ENCODE data around the gene HES7. TPM values are rescaled to one million over a fixed set of nuclear protein-coding genes. Genes with fewer than 3 reads are reported as not detected.

Gene HES7
- total and polyA plus RNA-seq, 9 of the 15 experiments (the other 6 are each of a cell fraction or from before 2014, with no cell fraction given) = 0.03 to 1.7 (median 0.14) TPM; not detected in 1

GRCh38 chr17:8173056-8173870 lies 49.4 kb upstream of the HES7 start (continued):
- peak; percentile 35; the same call in 1 of the 2 replicates for TF ChIP-seq DMBX1 (CRISPR knock-in tag; IDR thresholded peaks at IDR 0.05; ENCODE audit: borderline replicate concordance)
- TF ChIP-seq ZNF23 (CRISPR knock-in tag; IDR thresholded peaks at IDR 0.05) = peak; percentile 73
- TF ChIP-seq RBM25 (IDR thresholded peaks at IDR 0.05; ENCODE audit: low read depth, low read length, severe bottlenecking) = peak; percentile 21
- TF ChIP-seq, protein P1, sequence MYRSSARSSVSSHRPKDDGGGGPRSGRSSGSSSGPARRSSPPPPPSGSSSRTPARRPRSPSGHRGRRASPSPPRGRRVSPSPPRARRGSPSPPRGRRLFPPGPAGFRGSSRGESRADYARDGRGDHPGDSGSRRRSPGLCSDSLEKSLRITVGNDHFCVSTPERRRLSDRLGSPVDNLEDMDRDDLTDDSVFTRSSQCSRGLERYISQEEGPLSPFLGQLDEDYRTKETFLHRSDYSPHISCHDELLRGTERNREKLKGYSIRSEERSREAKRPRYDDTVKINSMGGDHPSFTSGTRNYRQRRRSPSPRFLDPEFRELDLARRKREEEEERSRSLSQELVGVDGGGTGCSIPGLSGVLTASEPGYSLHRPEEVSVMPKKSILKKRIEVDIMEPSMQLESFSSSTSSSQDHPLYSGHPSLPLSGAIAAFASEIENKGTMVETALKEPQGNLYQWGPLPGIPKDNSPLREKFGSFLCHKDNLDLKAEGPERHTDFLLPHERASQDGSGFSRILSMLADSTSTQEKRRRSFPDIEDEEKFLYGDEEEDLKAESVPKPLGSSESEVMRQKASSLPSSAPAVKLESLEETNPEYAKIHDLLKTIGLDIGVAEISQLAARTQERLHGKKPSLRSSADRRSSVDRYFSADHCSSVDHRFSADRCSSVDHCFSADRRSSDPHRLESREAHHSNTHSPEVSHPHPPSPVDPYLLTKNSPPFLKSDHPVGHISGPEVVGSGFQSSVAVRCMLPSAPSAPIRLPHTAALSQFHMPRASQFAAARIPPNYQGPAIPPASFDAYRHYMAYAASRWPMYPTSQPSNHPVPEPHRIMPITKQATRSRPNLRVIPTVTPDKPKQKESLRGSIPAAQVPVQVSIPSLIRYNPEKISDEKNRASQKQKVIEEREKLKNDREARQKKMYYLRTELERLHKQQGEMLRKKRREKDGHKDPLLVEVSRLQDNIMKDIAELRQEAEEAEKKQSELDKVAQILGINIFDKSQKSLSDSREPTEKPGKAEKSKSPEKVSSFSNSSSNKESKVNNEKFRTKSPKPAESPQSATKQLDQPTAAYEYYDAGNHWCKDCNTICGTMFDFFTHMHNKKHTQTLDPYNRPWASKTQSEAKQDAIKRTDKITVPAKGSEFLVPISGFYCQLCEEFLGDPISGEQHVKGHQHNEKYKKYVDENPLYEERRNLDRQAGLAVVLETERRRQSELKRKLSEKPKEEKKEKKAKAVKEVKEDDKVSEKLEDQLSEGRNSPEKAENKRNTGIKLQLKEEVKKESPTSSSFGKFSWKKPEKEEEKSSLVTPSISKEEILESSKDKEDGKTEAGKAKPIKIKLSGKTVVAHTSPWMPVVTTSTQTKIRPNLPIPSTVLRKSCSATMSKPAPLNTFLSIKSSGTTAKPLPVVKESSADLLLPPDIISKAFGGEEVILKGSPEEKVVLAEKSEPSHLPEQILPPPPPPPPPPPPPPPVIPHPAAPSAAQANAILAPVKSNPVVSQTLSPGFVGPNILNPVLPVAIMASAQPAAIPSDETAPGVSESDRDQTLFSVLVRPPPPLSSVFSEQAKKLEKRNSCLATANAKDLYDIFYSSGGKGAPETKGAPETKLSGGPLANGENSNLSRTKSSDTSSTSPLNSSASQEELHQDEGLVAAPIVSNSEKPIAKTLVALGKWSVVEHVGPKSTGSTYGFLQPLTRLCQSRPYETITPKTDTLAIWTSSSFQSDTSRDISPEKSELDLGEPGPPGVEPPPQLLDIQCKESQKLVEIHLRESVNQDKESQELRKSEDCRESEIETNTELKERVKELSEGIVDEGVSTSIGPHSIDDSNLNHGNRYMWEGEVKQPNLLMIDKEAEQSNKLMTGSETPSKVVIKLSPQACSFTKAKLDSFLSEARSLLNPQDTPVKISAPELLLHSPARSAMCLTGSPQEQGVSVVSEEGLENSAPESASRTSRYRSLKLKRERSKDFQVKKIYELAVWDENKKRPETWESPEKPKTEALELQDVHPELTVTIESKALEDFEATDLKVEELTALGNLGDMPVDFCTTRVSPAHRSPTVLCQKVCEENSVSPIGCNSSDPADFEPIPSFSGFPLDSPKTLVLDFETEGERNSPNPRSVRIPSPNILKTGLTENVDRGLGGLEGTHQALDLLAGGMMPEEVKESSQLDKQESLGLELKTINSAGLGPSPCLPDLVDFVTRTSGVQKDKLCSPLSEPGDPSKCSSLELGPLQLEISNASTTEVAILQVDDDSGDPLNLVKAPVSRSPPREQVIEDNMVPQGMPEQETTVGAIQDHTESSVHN (IDR thresholded peaks at IDR 0.05; ENCODE audit: borderline replicate concordance in 1 of 2, low read depth in 1 of 2) = peak in 1 of 2 experiments; percentile 98; a peak in 2 of 4 replicates
- TF ChIP-seq ZNF324 (CRISPR knock-in tag; IDR thresholded peaks at IDR 0.05) = peak; percentile 67; the same call in 1 of the 2 replicates
- peak; percentile 81 for TF ChIP-seq ZNF354B (CRISPR knock-in tag; IDR thresholded peaks at IDR 0.05)
- TF ChIP-seq, protein P2, sequence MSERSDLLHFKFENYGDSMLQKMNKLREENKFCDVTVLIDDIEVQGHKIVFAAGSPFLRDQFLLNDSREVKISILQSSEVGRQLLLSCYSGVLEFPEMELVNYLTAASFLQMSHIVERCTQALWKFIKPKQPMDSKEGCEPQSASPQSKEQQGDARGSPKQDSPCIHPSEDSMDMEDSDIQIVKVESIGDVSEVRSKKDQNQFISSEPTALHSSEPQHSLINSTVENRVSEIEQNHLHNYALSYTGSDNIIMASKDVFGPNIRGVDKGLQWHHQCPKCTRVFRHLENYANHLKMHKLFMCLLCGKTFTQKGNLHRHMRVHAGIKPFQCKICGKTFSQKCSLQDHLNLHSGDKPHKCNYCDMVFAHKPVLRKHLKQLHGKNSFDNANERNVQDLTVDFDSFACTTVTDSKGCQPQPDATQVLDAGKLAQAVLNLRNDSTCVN (CRISPR knock-in tag; IDR thresholded peaks at IDR 0.05) = peak; percentile 99
- TF ChIP-seq LCOR (CRISPR knock-in tag; IDR thresholded peaks at IDR 0.05) = peak; percentile 95
- no peak for TF ChIP-seq ZNF699 (CRISPR knock-in tag; IDR thresholded peaks at IDR 0.05; ENCODE audit: insufficient replicate concordance)
- peak; percentile 79 for TF ChIP-seq FOSL1 (tag; conservative IDR thresholded peaks at IDR 0.05)
- peak; percentile 48 to 63; a peak in 2 of 4 replicates for TF ChIP-seq FOXA3 (CRISPR knock-in tag; conservative IDR thresholded peaks at IDR 0.05 in 1 of 2, IDR thresholded peaks at IDR 0.05 in 1 of 2)
- TF ChIP-seq NBN (IDR thresholded peaks at IDR 0.05; ENCODE audit: low read depth) = peak; percentile 99
- TF ChIP-seq, protein P3, sequence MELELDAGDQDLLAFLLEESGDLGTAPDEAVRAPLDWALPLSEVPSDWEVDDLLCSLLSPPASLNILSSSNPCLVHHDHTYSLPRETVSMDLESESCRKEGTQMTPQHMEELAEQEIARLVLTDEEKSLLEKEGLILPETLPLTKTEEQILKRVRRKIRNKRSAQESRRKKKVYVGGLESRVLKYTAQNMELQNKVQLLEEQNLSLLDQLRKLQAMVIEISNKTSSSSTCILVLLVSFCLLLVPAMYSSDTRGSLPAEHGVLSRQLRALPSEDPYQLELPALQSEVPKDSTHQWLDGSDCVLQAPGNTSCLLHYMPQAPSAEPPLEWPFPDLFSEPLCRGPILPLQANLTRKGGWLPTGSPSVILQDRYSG (tag; conservative IDR thresholded peaks at IDR 0.05; ENCODE audit: low read depth) = no peak
- TF ChIP-seq CHCHD3 (CRISPR knock-in tag; IDR thresholded peaks at IDR 0.05) = peak; percentile 99
- TF ChIP-seq NFE2 (IDR thresholded peaks at IDR 0.05; ENCODE audit: low read depth) = peak; percentile 59; the same call in 1 of the 2 replicates

All from K562 (cell line).